Gastroesophageal sphincter (tissue), 4 donors: Measurements from ENCODE around the gene LSP1. TPM values are rescaled to one million over a fixed set of nuclear protein-coding genes. Genes with fewer than 3 reads are reported as not detected.

Experiments
- ATAC-seq: fragments of 150-250 bp; one replicate; pipeline ENCODE4 v1.9.1; 2016; ENCODE audit warnings: mild to moderate bottlenecking, moderate library complexity
- H3K27ac ChIP-seq, 4 donors: fragments of 200-600 bp; sonication (generic) in 3 of 4; 1 replicate in 3 of 4; 2 replicates in 1 of 4; pipeline ENCODE4 v1.5.1; 2016 to 2019
- H3K27me3 ChIP-seq: fragments of 200-600 bp; sonication (generic); one replicate; pipeline ENCODE4 v1.5.1; 2019
- H3K36me3 ChIP-seq, 2 donors: fragments of 200-600 bp; sonication (generic); one replicate each; pipeline ENCODE4 v1.5.1; 2019; ENCODE audit warnings: control low read depth in 1 of 2
- H3K4me1 ChIP-seq, 3 donors: fragments of 200-600 bp; sonication (generic); 1 replicate in 2 of 3; 2 replicates in 1 of 3; pipeline ENCODE4 v1.5.1; 2016 to 2019; ENCODE audit warnings: control low read depth in 2 of 3
- H3K4me3 ChIP-seq, 2 donors: fragments of 200-600 bp; sonication (generic); one replicate each; pipeline ENCODE4 v1.5.1; 2019; ENCODE audit warnings: mild to moderate bottlenecking in 1 of 2, moderate library complexity in 1 of 2
- H3K9me3 ChIP-seq, 3 donors: fragments of 200-600 bp; sonication (generic); one replicate each; pipeline ENCODE4 v1.5.1; 2017 to 2019; ENCODE audit warnings: control low read depth in 2 of 3
- EP300 ChIP-seq: sonication (generic); formaldehyde crosslinking; IDR thresholded peaks from one replicate; pipeline ENCODE4 v1.6.1; 2017; ENCODE audit warnings: antibody characterized with exemption, mild to moderate bottlenecking
- POLR2A ChIP-seq, 2 donors: fragments of 450-650 bp; IDR thresholded peaks; one replicate each; pipeline ENCODE4 v1.6.1; 2017; ENCODE audit warnings: antibody characterized with exemption in 2 of 2, mild to moderate bottlenecking in 2 of 2, moderate library complexity in 1 of 2
- POLR2AphosphoS5 ChIP-seq: sonication (generic); formaldehyde crosslinking; IDR thresholded peaks from one replicate; pipeline ENCODE4 v1.6.1; 2017; ENCODE audit warnings: antibody characterized with exemption
- WGBS, 2 donors: methylation state at CpG; one replicate each; pipeline ENCODE4 v1.1.5; 2018; ENCODE audit warnings: low coverage in 1 of 2; 5-methylcytosine and 5-hydroxymethylcytosine counted together
- total RNA-seq, 4 donors: library from RNA; depleted of rRNA; stranded (reverse); fragments of >200 nt; gene quantifications; one replicate each; pipeline ENCODE4 v1.1.0, GENCODE V29; 2016
- TF ChIP-seq, protein P1 (sequence below), 4 experiments: fragments of 200-600 bp in 2 of 4; fragments of 450-650 bp in 2 of 4; sonication (generic) in 1 of 4; IDR thresholded peaks; one replicate each; pipeline ENCODE4 v1.5.1; 2017 to 2019; ENCODE audit warnings: antibody characterized with exemption in 4 of 4, mild to moderate bottlenecking in 2 of 4, moderate library complexity in 2 of 4

Gene LSP1
- total RNA-seq, 4 donors from 2014 or later, result 13.4 to 133 (median 47.7) TPM

DNA sequence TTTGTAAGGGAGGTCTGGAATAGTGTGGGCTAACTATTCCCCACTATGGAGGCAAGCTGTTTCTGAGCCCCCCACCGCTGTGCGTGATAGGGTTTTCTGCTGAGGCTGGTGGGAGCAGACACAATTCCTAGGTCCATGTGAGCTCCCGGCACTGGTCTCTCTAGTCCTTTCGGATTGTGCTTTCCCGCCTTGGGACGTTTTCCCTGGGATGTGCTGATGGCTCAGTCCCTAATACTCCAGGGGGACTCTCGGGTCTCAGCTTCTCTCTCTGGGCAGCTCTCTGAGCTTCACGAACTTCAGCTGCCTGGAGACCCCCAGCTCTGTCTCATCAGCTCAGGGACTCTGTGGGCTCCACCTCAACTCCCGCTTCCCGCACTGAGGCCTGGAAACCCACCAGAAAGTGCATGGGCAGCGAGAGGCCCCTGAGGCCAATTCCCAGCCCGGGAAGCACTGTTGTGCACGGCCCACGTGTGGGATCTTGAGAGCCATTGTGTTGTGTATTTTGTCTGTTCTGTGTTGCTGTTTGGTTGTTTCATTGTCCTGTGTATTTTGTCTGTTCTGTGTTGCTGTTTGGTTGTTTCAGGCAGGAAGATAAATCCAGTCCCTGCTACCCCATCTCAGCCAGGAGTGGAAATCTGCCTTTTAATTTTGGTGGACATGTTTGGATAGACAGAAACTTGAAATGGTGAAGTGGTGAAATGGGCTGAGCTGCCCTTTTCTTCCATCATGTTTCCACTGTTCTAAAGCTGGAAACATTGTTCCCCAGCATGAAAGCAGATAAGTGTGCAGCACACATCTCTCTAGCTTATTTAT lies 53.9 kb downstream of the LSP1 start:
- Histone ChIP-seq H3K27ac (peak overlapping the region in 3 of 4 donors; percentile 63 to 80 (median 77)), H3K36me3 (no peaks in the 10 kb centered on the region), H3K27me3 (no peaks in the 10 kb centered on the region), H3K9me3 (no peaks in the 10 kb centered on the region), H3K4me3 (no peak overlapping the region), H3K4me1 (peaks cover 0 to 31% (median 2%) of the 10 kb centered on the region in 3 donors)
- 72% methylated on average over 11 of the region's 14 CpGs; no CpG with 5 or more reads in 1 of the 2 donors for WGBS, 2 donors
- TF ChIP-seq POLR2AphosphoS5 (no peak), EP300 (no peak), POLR2A (IDR thresholded peaks at IDR 0.05) (no peak)
- TF ChIP-seq, protein P1, sequence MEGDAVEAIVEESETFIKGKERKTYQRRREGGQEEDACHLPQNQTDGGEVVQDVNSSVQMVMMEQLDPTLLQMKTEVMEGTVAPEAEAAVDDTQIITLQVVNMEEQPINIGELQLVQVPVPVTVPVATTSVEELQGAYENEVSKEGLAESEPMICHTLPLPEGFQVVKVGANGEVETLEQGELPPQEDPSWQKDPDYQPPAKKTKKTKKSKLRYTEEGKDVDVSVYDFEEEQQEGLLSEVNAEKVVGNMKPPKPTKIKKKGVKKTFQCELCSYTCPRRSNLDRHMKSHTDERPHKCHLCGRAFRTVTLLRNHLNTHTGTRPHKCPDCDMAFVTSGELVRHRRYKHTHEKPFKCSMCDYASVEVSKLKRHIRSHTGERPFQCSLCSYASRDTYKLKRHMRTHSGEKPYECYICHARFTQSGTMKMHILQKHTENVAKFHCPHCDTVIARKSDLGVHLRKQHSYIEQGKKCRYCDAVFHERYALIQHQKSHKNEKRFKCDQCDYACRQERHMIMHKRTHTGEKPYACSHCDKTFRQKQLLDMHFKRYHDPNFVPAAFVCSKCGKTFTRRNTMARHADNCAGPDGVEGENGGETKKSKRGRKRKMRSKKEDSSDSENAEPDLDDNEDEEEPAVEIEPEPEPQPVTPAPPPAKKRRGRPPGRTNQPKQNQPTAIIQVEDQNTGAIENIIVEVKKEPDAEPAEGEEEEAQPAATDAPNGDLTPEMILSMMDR (IDR thresholded peaks at IDR 0.05), result no peak
- no peak for ATAC-seq

DNA sequence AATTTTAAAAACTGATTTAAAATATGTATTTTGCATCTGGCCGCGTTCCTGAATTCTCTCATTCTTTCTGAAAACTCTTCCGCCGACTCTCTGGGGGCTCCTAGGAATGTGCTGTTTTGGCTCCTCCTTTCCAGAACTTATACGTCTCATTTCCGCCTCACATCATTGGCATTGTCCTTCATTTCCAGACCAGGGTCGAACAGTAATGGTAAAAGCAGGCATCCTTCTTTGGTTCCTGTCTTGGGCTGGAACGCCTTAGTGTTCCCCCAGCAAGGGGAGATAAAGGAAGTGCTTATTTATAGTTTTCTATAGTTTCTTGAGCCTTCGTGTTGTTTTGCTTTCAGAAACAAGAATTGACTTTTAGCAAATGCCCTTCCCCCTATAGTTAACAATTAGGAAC lies 55.7 kb downstream of the LSP1 start:
- TF ChIP-seq, protein P1 (IDR thresholded peaks at IDR 0.05), result no peak
- TF ChIP-seq POLR2AphosphoS5, result no peak
- TF ChIP-seq EP300, result no peak
- TF ChIP-seq POLR2A (IDR thresholded peaks at IDR 0.05), result no peak
- H3K27ac ChIP-seq, result peak overlapping the region in 3 of 4 donors; percentile 57 to 77 (median 63)
- H3K4me3 ChIP-seq, result peak overlapping the region in 1 of 2 donors; percentile 1
- H3K36me3 ChIP-seq, result no peaks in the 10 kb centered on the region
- peaks cover 0 to 31% (median 2%) of the 10 kb centered on the region in 3 donors for H3K4me1 ChIP-seq
- H3K27me3 ChIP-seq, result no peaks in the 10 kb centered on the region
- H3K9me3 ChIP-seq, result no peaks in the 10 kb centered on the region
- 12 to 20% methylated on average over 7 to 9 of the region's 9 CpGs for WGBS, 2 donors
- ATAC-seq, result no peak

DNA sequence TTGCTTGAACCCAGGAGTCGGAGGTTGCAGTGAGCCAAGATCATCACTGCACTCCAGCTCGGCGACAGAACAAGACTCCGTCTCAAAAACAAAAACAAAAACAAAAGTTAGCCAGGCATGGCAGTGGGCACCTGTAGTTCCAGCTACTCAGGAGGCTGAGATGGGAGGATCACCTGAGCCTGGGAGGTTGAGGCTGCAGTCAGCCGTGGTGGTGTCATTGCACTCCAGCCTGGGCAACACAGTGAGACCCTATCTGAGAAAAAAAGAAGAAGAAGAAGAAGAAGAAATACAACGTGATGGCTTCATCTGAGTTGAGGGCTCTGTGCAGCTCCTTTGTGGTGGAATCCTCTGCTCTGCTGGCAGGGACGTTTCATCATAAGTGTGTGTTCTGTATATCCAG lies 56.6 kb downstream of the LSP1 start:
- no peaks in the 10 kb centered on the region for H3K36me3 ChIP-seq
- peak overlapping the region in 3 of 4 donors; percentile 57 to 77 (median 63) for H3K27ac ChIP-seq
- peaks cover 0 to 31% (median 2%) of the 10 kb centered on the region in 3 donors for H3K4me1 ChIP-seq
- 93 to 96% methylated on average over 4 to 7 of the region's 7 CpGs for WGBS, 2 donors
- no peak overlapping the region for H3K4me3 ChIP-seq
- ATAC-seq, result no peak
- H3K27me3 ChIP-seq, result no peaks in the 10 kb centered on the region
- TF ChIP-seq POLR2A (IDR thresholded peaks at IDR 0.05), result no peak
- TF ChIP-seq POLR2AphosphoS5, result no peak
- no peak for TF ChIP-seq EP300
- H3K9me3 ChIP-seq, result no peaks in the 10 kb centered on the region

DNA sequence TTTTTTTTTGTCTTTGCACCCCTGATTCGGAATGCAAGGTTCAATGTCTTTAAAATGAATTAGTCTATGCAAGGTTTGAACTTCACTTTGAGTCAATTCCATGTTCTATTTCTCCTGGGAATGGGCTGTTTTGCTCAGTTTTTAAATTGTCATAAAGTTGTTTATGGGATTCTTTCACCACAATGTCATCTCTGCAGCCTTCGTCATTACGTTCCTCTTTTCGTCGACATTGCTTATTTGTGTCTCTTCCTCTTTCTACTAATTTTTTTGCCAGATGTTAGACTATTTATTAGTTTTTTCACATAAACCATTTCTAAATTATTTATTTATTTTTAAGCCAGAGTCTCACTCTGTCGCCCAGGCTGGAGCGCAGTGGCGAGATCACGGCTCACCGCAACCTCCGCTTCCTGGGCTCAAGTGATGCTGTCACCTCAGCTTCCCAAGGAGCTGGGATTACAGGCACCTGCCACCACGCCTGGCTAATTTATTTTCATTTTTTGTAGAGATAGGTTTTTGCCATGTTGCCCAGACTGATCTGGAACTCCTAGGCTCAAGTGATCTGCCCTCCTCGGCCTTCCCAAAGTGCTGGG lies 59.5 kb downstream of the LSP1 start:
- Histone ChIP-seq H3K4me3 (no peak overlapping the region), H3K4me1 (peaks cover 0 to 20% (median 4%) of the 10 kb centered on the region in 3 donors), H3K9me3 (no peaks in the 10 kb centered on the region), H3K27ac (no peak overlapping the region), H3K27me3 (no peaks in the 10 kb centered on the region), H3K36me3 (no peaks in the 10 kb centered on the region)
- TF ChIP-seq, protein P1 (IDR thresholded peaks at IDR 0.05), result no peak
- TF ChIP-seq POLR2AphosphoS5 (no peak), POLR2A (IDR thresholded peaks at IDR 0.05) (no peak), EP300 (no peak)
- no peak for ATAC-seq
- WGBS, 2 donors, result 74 to 77% methylated on average over 10 to 13 of the region's 13 CpGs

DNA sequence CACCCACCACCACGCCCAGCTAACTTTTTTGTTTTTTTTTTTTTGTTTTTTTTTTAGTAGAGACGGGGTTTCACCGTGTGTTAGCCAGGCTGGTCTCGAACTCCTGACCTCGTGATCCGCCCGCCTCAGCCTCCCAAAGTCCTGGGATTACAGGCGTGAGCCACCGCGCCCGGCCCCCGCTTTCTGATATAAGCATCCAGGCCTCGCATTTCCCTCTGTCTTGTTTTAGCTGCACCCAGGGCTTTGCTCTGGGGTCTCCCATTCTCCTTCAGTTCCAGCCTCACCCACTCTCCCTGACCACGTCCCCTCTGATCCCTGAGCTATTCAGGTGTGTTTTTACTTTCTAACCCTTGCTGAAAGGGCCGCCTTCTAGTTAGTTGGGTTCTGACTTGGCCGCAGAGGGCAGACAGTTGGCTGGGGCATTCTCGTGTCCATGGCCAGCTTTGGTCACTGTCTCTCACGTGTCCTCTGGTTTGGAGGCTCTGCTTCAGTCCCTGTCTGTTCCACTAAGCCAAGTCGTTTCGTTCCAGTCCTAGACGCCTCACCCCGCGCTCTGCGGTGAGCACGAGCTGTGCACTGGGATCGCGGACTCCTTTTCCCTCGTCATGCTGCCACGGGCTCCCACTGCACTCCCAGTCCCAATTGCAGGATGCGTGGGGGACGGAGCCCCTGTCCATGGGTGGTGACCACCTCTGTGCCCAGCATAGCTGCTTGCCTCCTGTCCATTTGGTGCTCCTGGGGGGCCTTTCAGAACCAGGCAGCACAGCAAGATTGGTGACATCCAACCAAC lies 60.6 kb downstream of the LSP1 start:
- WGBS, 2 donors, result 91 to 95% methylated on average over 9 to 20 of the region's 31 CpGs
- TF ChIP-seq, protein P1 (IDR thresholded peaks at IDR 0.05), result no peak
- TF ChIP-seq POLR2AphosphoS5, result no peak
- TF ChIP-seq EP300, result no peak
- TF ChIP-seq POLR2A (IDR thresholded peaks at IDR 0.05), result no peak
- Histone ChIP-seq H3K4me1 (peaks cover 0 to 11% (median 6%) of the 10 kb centered on the region in 3 donors), H3K4me3 (no peak overlapping the region), H3K9me3 (no peaks in the 10 kb centered on the region), H3K36me3 (no peaks in the 10 kb centered on the region), H3K27me3 (no peaks in the 10 kb centered on the region), H3K27ac (no peak overlapping the region)
- no peak for ATAC-seq
